IPS DF 6.9 (cell line): ENCODE data around the gene MCF2L.

Source experiments
- DNase-seq: peaks from one replicate; pipeline ENCODE4 v3.0.0-alpha.2; 2013; ENCODE audit warnings: low read depth, low spot score
- H3K27ac ChIP-seq: one replicate; pipeline ENCODE4 v1.5.1; 2013; ENCODE audit warnings: low read length, control low read depth
- H3K27me3 ChIP-seq: 2 replicates; pipeline ENCODE4 v1.6.1; 2013; ENCODE audit warnings: mild to moderate bottlenecking, low read length; ENCODE audit not compliant: control insufficient read depth, insufficient read depth
- H3K36me3 ChIP-seq: 2 replicates; pipeline ENCODE4 v1.6.1; 2013; ENCODE audit warnings: low read length; ENCODE audit not compliant: control insufficient read depth, insufficient read depth
- H3K4me1 ChIP-seq: 2 replicates; pipeline ENCODE4 v1.6.1; 2013; ENCODE audit warnings: low read length; ENCODE audit not compliant: control insufficient read depth, insufficient read depth
- H3K4me3 ChIP-seq: 2 replicates; pipeline ENCODE4 v1.5.1; 2013; ENCODE audit warnings: mild to moderate bottlenecking, low read length
- H3K9me3 ChIP-seq: 2 replicates; pipeline ENCODE4 v1.6.1; 2013; ENCODE audit warnings: low read length, inconsistent platforms; ENCODE audit not compliant: control insufficient read depth, insufficient read depth
- WGBS: extraction: QIAGEN DNeasy Blood & Tissue Kit; methylation state at CpG from one replicate; pipeline ENCODE4 v1.1.7; 2013; ENCODE audit warnings: mixed read lengths, missing lambda C conversion rate; ENCODE audit not compliant: insufficient read length, insufficient coverage; 5-methylcytosine and 5-hydroxymethylcytosine counted together

Gene MCF2L

DNA sequence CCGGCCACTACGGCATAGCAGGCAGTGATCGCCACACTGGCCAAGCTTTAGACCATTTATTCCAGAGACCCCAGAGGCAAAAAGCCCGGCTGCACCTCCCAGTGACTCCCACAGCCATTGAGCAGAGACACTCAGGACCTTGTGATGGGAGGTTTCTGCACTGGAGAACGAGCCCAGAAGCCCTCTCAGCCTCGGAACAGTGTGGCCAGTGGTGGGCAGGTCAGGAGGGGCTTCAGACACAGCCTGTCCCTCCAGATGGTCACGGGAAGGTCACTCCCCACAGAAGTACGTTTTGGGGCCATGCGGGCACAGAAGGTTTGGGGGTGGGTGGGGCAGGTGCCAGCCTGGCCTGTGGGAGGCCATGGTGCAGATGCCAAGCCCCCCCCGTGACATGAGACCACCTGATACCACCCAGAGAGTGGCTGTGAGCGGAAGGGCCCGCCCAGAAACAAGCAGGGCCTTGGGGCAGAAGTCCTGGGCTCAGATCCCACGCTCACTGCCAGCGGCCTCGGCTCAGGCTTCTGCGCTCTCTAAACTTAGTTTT, 153.0 kb downstream of the MCF2L start:
- Histone ChIP-seq H3K9me3 (no peaks in the 10 kb centered on the region), H3K36me3 (no peaks in the 10 kb centered on the region), H3K4me3 (no peak overlapping the region), H3K27me3 (no peaks in the 10 kb centered on the region), H3K4me1 (peaks cover 2% of the 10 kb centered on the region; the same call in 1 of the 2 replicates), H3K27ac (no peak overlapping the region)
- DNase-seq, result no peak
- WGBS, result no CpG with 5 or more reads among the region's 16 CpGs

DNA sequence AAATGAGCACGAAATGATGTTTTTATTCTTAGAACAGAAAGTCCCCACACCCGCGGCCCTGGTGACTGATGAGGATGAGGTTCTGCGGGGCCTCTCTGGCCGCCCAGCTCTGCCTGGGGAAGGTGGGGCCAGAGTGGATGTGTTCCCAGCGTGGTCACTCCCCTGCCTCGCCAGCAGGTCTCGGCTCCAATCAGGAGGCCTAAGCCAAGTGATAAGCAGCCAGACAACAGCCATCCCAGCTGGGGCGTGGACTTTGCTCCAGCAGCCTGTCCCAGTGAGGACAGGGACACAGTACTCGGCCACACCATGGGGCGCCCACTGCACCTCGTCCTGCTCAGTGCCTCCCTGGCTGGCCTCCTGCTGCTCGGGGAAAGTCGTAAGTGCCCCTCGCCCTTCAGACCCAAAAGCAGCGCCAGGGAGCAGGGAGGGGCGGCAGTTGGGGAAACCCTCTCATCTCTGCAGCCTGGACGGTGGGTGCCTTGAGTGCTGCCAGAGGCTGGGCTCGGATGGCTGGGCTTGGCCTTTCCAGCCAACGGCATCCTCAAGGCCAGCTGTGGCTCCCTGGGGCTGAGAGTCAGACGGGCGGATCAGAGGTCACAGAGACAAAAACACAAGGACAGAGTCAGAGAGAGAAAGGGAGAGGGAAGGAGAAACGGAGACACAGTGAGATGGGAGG, 153.7 kb downstream of the MCF2L start, which contains the start of gene F10:
Gene F10, plus strand, starts transcription at position 250 of the 676 bp plus-strand sequence. Its CDS starts 57 bp downstream, at position 307.
- DNase-seq, result no peak
- WGBS, result no CpG with 5 or more reads among the region's 23 CpGs
- H3K27ac ChIP-seq, result no peak within 1 kb of the TSS
- H3K27me3 ChIP-seq, result no peaks in the 10 kb centered on the region
- H3K36me3 ChIP-seq, result no peaks in the 10 kb centered on the region
- no peak within 1 kb of the TSS for H3K4me3 ChIP-seq
- H3K9me3 ChIP-seq, result no peaks in the 10 kb centered on the region
- peaks cover 2% of the 10 kb centered on the region; the same call in 1 of the 2 replicates for H3K4me1 ChIP-seq

DNA sequence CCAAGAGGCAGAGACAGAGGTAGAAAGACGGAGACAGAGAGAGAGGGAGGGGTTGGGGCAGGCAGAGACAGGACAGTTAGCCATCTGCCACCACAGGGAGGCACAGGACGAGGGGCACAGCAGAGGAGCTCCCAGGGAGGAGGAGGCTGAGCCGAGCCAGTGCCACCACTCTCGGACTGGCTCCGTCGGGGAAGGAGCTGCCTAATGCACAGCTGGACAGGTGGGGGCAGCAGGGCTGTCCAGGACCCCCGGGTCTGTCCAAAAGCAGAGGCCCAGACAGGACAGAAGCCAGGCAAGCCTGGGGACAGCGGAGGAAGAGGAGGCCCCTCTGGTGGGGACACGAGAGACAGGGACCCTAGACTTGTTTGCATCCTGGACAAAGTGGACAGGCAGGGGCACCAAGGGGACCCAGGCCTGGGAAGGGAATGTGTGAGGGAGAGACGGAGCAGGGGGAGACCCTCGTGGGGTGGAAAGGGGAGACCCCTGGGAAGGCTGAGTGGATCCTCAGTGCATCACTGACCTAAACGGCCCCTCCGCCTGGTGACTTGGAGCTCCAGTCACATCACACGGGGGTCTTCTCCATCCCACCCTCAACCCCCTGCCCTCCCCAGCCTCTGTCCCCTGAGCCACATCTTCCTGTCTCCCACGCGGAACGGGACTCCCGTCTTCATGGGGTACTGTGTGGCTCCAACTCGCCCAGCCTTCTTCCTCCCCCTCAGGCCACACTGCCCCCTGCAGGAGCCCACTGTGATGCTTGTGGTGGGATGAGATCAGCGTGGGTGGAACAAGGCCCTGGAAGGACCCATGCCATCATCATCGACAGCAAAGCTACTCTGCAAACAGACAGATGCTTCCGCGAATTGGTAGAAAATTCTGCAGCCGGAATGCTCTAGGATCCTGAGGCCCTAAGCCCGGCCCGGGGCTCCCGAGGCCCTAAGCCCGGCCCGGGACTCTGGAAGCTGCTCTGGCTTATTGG, 154.5 kb downstream of the MCF2L start:
- Histone ChIP-seq H3K27ac (no peak overlapping the region), H3K27me3 (no peaks in the 10 kb centered on the region), H3K9me3 (no peaks in the 10 kb centered on the region), H3K36me3 (no peaks in the 10 kb centered on the region), H3K4me1 (peaks cover 2% of the 10 kb centered on the region; the same call in 1 of the 2 replicates), H3K4me3 (no peak overlapping the region)
- WGBS, result no CpG with 5 or more reads among the region's 29 CpGs
- no peak for DNase-seq

DNA sequence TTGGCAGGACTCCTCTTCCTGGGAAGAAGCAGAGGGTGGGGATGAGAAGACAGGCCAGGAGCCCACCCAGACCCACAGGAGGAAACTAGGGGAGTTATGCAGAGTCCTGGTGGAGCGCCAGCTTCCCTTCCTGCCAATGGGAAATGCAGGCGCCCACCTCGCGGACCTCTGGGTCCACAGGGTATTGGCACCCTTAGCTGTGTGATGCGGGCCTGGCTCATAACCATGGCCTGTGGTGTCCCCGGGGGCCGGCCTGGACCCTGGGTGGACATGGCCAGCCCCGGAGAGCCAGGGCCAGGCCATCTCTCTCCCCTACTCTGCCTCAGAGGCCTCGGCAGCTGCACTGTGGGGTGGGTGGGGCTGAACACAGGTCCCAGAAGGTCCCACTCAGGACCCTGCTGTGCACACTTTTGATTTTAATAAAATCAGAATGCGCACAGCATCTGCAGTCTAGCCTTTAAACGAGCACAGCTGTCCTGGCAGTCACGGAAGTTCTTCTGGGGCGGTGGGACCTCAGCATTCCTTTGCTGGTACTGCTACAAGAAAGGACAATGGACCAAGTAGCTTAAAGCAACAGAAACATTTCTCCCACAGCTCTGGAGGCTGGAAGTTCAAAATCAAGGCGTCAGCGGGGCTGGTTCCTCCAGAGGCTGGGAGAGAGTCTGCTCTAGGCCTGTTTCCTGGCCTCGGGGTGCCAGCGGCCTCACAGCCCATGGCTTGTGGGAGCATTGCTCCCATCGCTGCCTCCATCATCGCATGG, 155.4 kb downstream of the MCF2L start:
- Histone ChIP-seq H3K36me3 (no peaks in the 10 kb centered on the region), H3K27ac (no peak overlapping the region), H3K4me1 (peaks cover 2% of the 10 kb centered on the region; the same call in 1 of the 2 replicates), H3K4me3 (no peak overlapping the region), H3K27me3 (no peaks in the 10 kb centered on the region), H3K9me3 (no peaks in the 10 kb centered on the region)
- WGBS, result no CpG with 5 or more reads among the region's 19 CpGs
- no peak for DNase-seq

DNA sequence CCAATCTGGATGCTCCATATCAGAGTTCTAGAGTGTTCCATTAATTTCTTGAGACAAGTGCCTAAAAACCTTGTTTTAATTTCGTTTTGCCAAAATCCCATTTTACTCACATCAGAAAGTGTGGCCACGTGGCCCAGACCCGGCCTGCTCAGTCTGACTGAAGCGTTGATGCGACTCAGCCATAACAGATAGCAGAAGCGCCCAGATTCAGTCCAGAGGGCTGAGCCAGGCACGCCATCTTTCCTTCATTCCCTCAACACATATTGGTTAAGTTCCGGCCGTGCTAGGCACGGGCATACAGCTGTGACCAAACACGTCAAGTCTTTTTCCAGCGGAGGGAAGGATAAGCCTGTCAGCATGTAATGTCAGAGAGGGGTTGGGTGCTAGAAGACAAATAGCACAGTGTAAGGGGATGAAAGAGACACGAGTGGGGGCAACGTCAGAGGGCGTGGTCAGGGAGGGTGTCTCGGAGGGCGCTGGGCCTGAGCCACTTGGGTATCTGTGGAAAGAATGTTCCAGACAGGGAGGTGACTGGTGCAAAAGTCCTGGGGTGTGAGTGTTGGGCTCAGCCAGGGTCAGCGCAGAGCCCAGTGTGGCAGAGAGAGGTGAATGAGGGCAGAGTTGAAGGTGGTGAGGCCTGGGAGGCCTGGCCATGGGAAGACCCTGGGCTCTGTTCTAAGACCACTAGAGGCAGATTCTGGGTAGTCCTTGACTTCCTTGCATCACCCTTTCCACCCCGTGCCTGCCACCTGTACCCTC, 156.7 kb downstream of the MCF2L start:
- Histone ChIP-seq H3K36me3 (no peaks in the 10 kb centered on the region; the same call in 1 of the 2 replicates), H3K4me3 (no peak overlapping the region), H3K27ac (no peak overlapping the region), H3K4me1 (peaks cover 5% of the 10 kb centered on the region), H3K27me3 (no peaks in the 10 kb centered on the region), H3K9me3 (no peaks in the 10 kb centered on the region)
- WGBS, result no CpG with 5 or more reads among the region's 19 CpGs
- DNase-seq, result no peak

DNA sequence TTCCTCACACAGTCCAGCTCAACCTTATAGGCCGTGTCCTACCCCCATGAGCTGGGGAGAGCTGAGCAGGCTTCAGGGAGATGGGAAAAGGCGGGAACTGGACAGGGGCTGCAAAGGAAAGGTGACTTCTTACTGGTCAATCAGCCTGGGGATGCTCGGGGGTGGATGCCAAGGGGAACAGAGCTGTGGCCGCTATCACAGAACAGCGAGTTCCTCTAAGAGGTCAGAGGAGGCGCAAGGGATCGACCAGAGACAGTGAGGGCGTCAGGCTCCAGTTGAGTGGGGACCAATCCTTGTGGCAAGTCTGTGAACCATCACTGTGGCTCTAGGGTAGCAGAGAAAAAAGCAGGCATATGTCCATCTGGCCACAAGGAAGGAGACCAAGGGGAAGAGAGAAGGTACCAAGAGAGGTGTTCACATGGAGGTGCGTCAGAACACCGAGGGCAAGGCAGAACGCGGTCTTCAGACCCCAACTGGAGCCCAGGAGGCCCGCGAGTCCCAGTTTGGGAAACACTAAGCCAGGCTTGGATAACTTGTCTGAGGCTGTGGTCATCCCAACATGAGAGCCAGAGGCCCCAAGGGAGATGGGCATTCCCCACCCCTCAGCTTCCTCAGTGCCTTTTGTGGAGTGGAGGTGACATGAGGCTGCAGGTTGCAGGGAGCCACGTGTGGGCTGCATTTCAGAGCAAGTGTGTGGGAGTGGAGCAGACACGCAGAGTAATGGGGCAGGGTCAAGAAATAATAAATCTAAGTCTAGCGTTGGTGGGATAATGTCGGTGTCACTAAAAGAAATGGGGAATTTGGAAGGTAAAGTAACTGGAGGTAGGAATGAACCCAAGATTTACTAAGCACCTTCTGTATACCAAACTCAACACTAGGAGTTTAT, 157.5 kb downstream of the MCF2L start:
- H3K4me1 ChIP-seq, result peaks cover 5% of the 10 kb centered on the region
- H3K4me3 ChIP-seq, result no peak overlapping the region
- no CpG with 5 or more reads among the region's 18 CpGs for WGBS
- H3K9me3 ChIP-seq, result no peaks in the 10 kb centered on the region
- no peaks in the 10 kb centered on the region; the same call in 1 of the 2 replicates for H3K36me3 ChIP-seq
- H3K27ac ChIP-seq, result no peak overlapping the region
- no peak for DNase-seq
- H3K27me3 ChIP-seq, result no peaks in the 10 kb centered on the region

DNA sequence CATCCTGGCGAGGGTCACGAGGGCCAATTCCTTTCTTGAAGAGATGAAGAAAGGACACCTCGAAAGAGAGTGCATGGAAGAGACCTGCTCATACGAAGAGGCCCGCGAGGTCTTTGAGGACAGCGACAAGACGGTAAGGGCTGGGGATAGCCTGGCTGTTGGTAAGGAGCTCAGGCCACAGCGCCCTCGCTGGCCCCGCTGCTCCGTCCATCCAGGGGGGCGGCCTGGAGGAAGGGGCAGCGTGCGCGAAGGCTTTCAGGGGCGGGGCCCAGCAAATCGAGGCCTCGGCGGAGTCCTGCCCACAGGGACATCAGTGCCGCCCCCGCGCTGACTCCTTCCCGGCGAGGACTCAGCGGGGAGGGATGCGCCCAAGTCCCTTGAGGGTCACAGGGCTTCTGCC, 160.5 kb downstream of the MCF2L start:
- Histone ChIP-seq H3K36me3 (no peaks in the 10 kb centered on the region; the same call in 1 of the 2 replicates), H3K9me3 (no peaks in the 10 kb centered on the region), H3K27me3 (no peaks in the 10 kb centered on the region), H3K4me1 (peaks cover 3% of the 10 kb centered on the region; the same call in 1 of the 2 replicates), H3K27ac (no peak overlapping the region), H3K4me3 (no peak overlapping the region)
- no CpG with 5 or more reads among the region's 27 CpGs for WGBS
- no peak for DNase-seq

GRCh38 chr13:113129921-113130750, 161.1 kb downstream of the MCF2L start:
- DNase-seq, result no peak
- Histone ChIP-seq H3K9me3 (no peaks in the 10 kb centered on the region), H3K27ac (no peak overlapping the region), H3K4me3 (no peak overlapping the region), H3K27me3 (no peaks in the 10 kb centered on the region), H3K36me3 (no peaks in the 10 kb centered on the region; the same call in 1 of the 2 replicates), H3K4me1 (peaks cover 3% of the 10 kb centered on the region; the same call in 1 of the 2 replicates)
- no CpG with 5 or more reads among the region's 60 CpGs for WGBS
